Measurements from ENCODE around the gene GABRR2.

Gene GABRR2

GRCh38 chr6:89264296-89264695 is 50.8 kb downstream of the GABRR2 start:
- TF ChIP-seq CTCF (IDR thresholded peaks at IDR 0.05; ENCODE audit: control extremely low read depth, extremely low read depth, low read depth, missing control alignments), result no peak
- CTCF ChIA-PET, result interaction anchor here (0.9 to 1.0 kb wide), 2 partner anchors 9 to 13 kb away, joined by 3 to 6 read pairs; no protein-coding TSS in a partner anchor
- POLR2A ChIA-PET, result no interaction called here
- DNase-seq (ENCODE audit: extremely low spot score), result no peak

GRCh38 chr6:89260832-89261231 is 54.3 kb downstream of the GABRR2 start:
- POLR2A ChIA-PET, result no interaction called here
- DNase-seq (ENCODE audit: extremely low spot score), result peak; percentile 32
- CTCF ChIA-PET, result interaction anchor here (1.5 to 2.1 kb wide), 4 partner anchors 11 to 278 kb away, joined by 3 to 7 read pairs (median 4); no protein-coding TSS in a partner anchor
- no peak for TF ChIP-seq CTCF (IDR thresholded peaks at IDR 0.05; ENCODE audit: control extremely low read depth, extremely low read depth, low read depth, missing control alignments)

DNA sequence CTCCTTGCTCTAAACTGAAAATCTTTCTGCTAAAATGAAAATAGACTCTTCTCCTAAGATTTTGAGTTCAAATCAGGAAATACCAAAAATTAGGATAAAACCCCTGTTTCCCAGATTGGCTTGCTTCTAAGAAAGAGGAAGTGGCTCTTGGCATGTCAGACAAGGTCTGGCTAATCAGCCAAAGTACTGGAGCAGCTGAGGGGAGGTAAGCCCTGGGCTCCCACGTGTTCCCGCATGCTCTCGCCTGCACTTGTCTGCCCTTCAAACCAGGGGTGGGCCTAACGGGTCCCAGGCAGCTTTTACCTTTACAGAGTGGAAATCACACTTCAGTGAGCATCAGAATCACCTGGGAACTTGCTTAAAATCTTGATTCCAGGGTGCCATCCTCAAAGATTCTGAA is 54.8 kb downstream of the GABRR2 start:
- CTCF ChIA-PET, result interaction anchor here (0.8 to 2.1 kb wide), 6 partner anchors 10 to 278 kb away, joined by 3 to 7 read pairs (median 4); no protein-coding TSS in a partner anchor
- POLR2A ChIA-PET, result no interaction called here

DNA sequence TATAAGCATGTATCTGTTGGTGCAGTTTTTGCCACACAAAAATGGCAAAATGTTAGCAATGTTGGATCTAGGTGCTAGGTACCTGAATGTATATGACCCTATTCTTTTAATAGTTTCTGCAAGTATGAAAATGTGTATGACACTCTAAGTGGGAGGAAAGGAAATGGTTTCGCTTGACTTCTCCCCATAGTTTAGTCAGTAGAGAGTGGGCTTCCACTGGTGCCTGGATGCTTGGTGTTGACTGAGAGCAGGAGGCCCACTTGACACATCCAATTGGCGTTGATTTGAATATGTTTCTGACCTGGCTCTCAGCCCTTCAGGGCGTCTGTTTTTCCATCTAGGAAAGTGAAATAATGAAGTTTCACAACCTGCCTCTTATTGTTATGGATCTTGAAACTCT is 56.2 kb downstream of the GABRR2 start:
- DNase-seq (ENCODE audit: extremely low spot score), result peak; percentile 42
- CTCF ChIA-PET, result interaction anchor here (1.3 kb wide), 1 partner anchor 276 kb away, joined by 3 read pairs; no protein-coding TSS in a partner anchor
- POLR2A ChIA-PET, result no interaction called here
- no peak for TF ChIP-seq CTCF (IDR thresholded peaks at IDR 0.05; ENCODE audit: control extremely low read depth, extremely low read depth, low read depth, missing control alignments)

More for the DNA sequence above, 54.8 kb downstream of the GABRR2 start:
- peak; percentile 44 for DNase-seq (ENCODE audit: extremely low spot score)
- TF ChIP-seq CTCF (IDR thresholded peaks at IDR 0.05; ENCODE audit: control extremely low read depth, extremely low read depth, low read depth, missing control alignments), result no peak

DNA sequence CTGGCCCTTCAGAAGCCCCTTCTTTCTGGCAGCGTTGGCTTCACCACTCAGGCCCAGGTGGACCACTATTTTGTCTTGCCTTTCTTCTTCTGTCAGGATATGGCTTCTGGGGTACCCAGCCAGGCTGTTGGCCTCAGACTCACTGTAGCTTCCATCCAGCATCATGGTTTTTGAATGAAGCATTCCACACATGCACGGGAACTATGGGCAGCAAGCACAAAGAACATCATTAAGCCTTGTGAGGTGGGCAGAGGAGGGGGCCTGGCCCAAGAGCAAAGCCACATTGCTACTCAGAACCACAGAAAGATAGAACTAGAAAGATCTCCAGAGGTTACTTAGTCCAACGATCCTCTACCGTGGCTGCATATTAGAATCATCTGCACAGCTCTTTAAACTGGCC is 57.3 kb downstream of the GABRR2 start:
- TF ChIP-seq CTCF (IDR thresholded peaks at IDR 0.05; ENCODE audit: control extremely low read depth, extremely low read depth, low read depth, missing control alignments), result no peak
- POLR2A ChIA-PET, result no interaction called here
- no peak for DNase-seq (ENCODE audit: extremely low spot score)
- CTCF ChIA-PET, result no interaction called here

- DNase-seq (ENCODE audit: extremely low spot score), result no peak
- no peak for TF ChIP-seq CTCF (IDR thresholded peaks at IDR 0.05; ENCODE audit: control extremely low read depth, extremely low read depth, low read depth, missing control alignments)
- ChIA-PET CTCF (interaction anchor here (1.3 kb wide), 1 partner anchor 15 kb away, joined by 3 read pairs; no protein-coding TSS in a partner anchor), POLR2A (no interaction called here)
Observed at GRCh38 chr6:89257346-89257745, 57.8 kb downstream of the GABRR2 start.
